HFFc6 (cell line): ENCODE data around the gene RCL1. TPM values are rescaled to one million over a fixed set of nuclear protein-coding genes. Genes with fewer than 3 reads are reported as not detected.

Experiments
- DNase-seq: peaks from one replicate; pipeline ENCODE4 v3.0.0-alpha.2; 2018
- H3K27ac Mint-ChIP-seq: 2 replicates; pipeline ENCODE4 v1.8.0; 2020; ENCODE audit warnings: mild to moderate bottlenecking, mixed read lengths
- H3K27me3 Mint-ChIP-seq: 2 replicates; pipeline ENCODE4 v1.8.0; 2021; ENCODE audit warnings: mild to moderate bottlenecking, moderate library complexity, mixed read lengths; ENCODE audit not compliant: insufficient read depth
- H3K36me3 Mint-ChIP-seq: 2 replicates; pipeline ENCODE4 v1.8.0; 2021; ENCODE audit warnings: low read depth, mixed read lengths
- H3K4me1 Mint-ChIP-seq: 2 replicates; pipeline ENCODE4 v1.8.0; 2020; ENCODE audit warnings: low read depth, mixed read lengths
- H3K4me3 Mint-ChIP-seq: 2 replicates; pipeline ENCODE4 v1.8.0; 2020; ENCODE audit warnings: mild to moderate bottlenecking, moderate library complexity, mixed read lengths
- H3K9me3 Mint-ChIP-seq: 2 replicates; pipeline ENCODE4 v1.8.0; 2020; ENCODE audit warnings: mild to moderate bottlenecking, mixed read lengths
- total RNA-seq, 6 experiments: library from RNA; stranded (reverse); fragmentation: NEBNext Ultra II Directional; extraction: Animal tissue kit (Norgen Biotek cat#: 25700); gene quantifications; 2 replicates in 1 of 6; 3 replicates in 5 of 6; pipeline ENCODE4 v1.2.3, GENCODE V29; 2021
- TF ChIP-seq, protein P1 (sequence below): fragments of 200-600 bp; sonication (generic); IDR thresholded peaks from 2 replicates; pipeline ENCODE4 v1.5.0; 2021; ENCODE audit warnings: antibody characterized with exemption, mild to moderate bottlenecking

The RCL1 gene
- total RNA-seq, 6 experiments from 2014 or later = 7.4 to 9.8 (median 8.1) TPM

DNA sequence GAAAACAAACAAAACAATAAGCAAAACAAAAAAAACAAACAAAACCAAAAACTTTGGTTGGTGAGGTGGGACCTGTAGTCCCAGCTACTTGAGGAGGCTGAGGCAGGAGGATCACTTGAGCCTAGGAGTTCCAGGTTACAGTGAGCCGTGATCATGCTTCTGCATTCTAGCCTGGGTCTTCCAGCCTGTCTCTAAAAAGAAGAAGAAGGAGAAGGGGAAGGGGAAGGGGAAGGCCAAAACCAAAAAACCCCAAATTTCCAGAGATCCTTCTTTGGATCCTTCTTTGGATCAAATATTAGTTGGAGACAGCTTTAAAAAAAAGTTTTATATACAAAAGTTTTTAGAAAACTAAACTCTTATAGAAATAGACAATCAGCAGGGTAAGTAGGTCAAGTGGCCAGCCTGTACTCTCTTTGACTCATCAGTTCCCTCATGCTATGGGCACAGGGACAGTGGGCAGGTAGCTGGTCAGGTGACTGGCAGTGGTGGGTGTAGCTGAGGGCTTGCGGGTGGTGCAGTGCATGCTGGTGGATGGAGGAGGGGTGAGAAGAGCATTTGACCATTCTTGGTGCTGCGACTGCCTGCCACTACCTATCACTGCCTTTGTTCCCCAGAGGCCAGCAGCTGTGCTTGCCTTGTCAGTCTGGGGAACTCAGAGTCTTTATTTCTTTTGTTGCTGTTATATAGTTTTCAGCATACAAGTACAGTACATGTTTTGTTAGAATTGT, 12.6 kb downstream of the RCL1 start:
- peaks cover 8% of the 10 kb centered on the region; the same call in 1 of the 2 replicates for H3K4me1 Mint-ChIP-seq
- peaks cover 11% of the 10 kb centered on the region for H3K9me3 Mint-ChIP-seq
- no peak overlapping the region for H3K4me3 Mint-ChIP-seq
- H3K27me3 Mint-ChIP-seq = no peaks in the 10 kb centered on the region; the same call in 1 of the 2 replicates
- TF ChIP-seq, protein P1, sequence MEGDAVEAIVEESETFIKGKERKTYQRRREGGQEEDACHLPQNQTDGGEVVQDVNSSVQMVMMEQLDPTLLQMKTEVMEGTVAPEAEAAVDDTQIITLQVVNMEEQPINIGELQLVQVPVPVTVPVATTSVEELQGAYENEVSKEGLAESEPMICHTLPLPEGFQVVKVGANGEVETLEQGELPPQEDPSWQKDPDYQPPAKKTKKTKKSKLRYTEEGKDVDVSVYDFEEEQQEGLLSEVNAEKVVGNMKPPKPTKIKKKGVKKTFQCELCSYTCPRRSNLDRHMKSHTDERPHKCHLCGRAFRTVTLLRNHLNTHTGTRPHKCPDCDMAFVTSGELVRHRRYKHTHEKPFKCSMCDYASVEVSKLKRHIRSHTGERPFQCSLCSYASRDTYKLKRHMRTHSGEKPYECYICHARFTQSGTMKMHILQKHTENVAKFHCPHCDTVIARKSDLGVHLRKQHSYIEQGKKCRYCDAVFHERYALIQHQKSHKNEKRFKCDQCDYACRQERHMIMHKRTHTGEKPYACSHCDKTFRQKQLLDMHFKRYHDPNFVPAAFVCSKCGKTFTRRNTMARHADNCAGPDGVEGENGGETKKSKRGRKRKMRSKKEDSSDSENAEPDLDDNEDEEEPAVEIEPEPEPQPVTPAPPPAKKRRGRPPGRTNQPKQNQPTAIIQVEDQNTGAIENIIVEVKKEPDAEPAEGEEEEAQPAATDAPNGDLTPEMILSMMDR = no peak
- no peak overlapping the region for H3K27ac Mint-ChIP-seq
- no peak for DNase-seq
- peaks cover 34% of the 10 kb centered on the region for H3K36me3 Mint-ChIP-seq

- H3K4me1 Mint-ChIP-seq = peaks cover 15% of the 10 kb centered on the region
- peaks cover 12% of the 10 kb centered on the region; the same call in 1 of the 2 replicates for H3K36me3 Mint-ChIP-seq
- H3K9me3 Mint-ChIP-seq = peaks cover 7% of the 10 kb centered on the region
These were observed 17.8 kb downstream of the RCL1 start for GRCh38 chr9:4810565-4810964.

DNA sequence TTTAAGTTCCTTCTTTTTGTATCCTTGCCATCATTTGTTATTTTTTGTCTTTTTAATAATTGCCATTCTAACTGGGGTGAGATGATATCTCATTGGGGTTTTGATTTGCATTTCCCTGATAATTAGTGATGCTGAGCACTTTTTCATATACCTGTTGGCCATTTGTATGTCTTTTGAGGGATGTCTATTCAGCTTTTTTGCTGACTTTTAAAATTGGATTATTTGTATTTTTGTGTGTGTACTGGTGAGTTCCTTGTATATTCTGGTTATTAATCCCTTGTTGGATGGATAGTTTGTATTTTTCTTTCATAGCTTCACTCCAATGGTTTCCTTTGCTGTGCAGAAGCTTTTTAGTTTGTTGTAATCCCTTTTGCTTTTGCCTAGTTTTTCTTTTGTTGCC, 19.1 kb downstream of the RCL1 start:
- Mint-ChIP-seq H3K27me3 (no peaks in the 10 kb centered on the region), H3K4me1 (peaks cover 21% of the 10 kb centered on the region), H3K4me3 (no peak overlapping the region), H3K9me3 (no peaks in the 10 kb centered on the region), H3K36me3 (0 out of 2 replicates have a peak, but pooled peaks cover 1% of the 10 kb centered on the region), H3K27ac (no peak overlapping the region)
- no peak for DNase-seq
- TF ChIP-seq, protein P1 = no peak

More at GRCh38 chr9:4810565-4810964, 17.8 kb downstream of the RCL1 start:
- Mint-ChIP-seq H3K27me3 (no peaks in the 10 kb centered on the region), H3K27ac (no peak overlapping the region), H3K4me3 (no peak overlapping the region)
- DNase-seq = no peak
- TF ChIP-seq, protein P1 = no peak

DNA sequence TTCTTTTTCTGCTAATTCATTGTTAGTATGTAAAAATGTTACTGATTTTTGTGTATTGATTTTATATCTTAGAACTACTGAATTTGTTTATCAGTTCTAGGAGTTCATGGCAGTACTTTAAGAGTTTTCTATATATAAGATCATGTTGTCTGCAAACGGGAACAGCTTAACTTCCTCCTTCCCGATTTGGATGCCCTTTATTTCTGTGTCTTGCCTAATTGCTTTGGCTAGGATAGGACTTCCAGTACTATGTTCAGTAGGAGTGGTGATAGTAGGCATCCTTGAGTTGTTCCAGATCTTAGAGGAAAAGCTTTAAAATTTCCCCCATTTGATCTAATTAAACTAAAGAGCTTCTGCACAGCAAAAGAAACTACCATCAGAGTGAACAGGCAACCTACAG, 20.1 kb downstream of the RCL1 start:
- Mint-ChIP-seq H3K27me3 (no peaks in the 10 kb centered on the region), H3K4me1 (peaks cover 21% of the 10 kb centered on the region), H3K27ac (no peak overlapping the region), H3K4me3 (no peak overlapping the region), H3K9me3 (no peaks in the 10 kb centered on the region), H3K36me3 (no peaks in the 10 kb centered on the region)
- TF ChIP-seq, protein P1 = no peak
- DNase-seq = no peak

DNA sequence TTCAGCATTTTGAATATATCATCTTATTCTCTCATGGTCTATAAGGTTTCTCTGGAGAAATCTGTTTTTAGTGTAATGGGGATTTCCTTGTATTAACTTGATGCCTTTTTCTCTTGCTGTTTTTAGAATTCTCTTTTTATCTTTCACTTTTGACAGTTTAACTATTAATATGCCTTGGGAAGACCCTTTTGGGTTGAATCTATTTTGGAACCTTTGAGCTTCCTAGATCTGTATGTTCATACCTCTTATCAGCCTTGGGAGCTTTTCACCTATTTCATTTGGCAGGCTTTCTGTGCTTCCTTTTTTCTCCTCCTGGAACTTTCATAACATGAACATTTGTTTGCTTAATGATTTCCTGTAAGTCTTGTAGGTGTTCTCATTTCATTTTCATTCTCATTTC, 22.2 kb downstream of the RCL1 start:
- Mint-ChIP-seq H3K4me1 (peaks cover 13% of the 10 kb centered on the region; the same call in 1 of the 2 replicates), H3K27me3 (no peaks in the 10 kb centered on the region), H3K36me3 (no peaks in the 10 kb centered on the region), H3K27ac (no peak overlapping the region), H3K9me3 (no peaks in the 10 kb centered on the region), H3K4me3 (no peak overlapping the region)
- TF ChIP-seq, protein P1 = no peak
- no peak for DNase-seq
